ENCODE measurements around the gene IL13RA1. TPM values are rescaled to one million over a fixed set of nuclear protein-coding genes. Genes with fewer than 3 reads are reported as not detected.

IL13RA1 gene
- total and polyA plus RNA-seq, 2 experiments from 2014 or later = 2.7 to 6.6 TPM

GRCh38 chrX:118723376-118723775, 4.0 kb upstream of the IL13RA1 start:
- H3K4me1 ChIP-seq (ENCODE audit: insufficient read depth) = peaks cover 8% of the 10 kb centered on the region; the same call in 1 of the 2 replicates
- peaks cover 3% of the 10 kb centered on the region; the same call in 2 of the 3 replicates for H3K9me3 Mint-ChIP-seq

GRCh38 chrX:118724365-118724764, 3.0 kb upstream of the IL13RA1 start:
- no peaks in the 10 kb centered on the region for H3F3A ChIP-seq (replicated peaks; ENCODE audit: low read depth)
- no peak for ATAC-seq
- H3K79me2 ChIP-seq (replicated peaks; ENCODE audit: insufficient read depth) = no peaks in the 10 kb centered on the region
- peaks cover 9% of the 10 kb centered on the region; the same call in 1 of the 2 replicates for H3K4me1 ChIP-seq (ENCODE audit: insufficient read depth)
- Mint-ChIP-seq H3K27me3 (ENCODE audit: insufficient read depth, low read depth, poor library complexity) (peaks cover 21% of the 10 kb centered on the region), H3K4me1 (peaks cover 38% of the 10 kb centered on the region), H3K27ac (no peak overlapping the region), H3K9me3 (peaks cover 3% of the 10 kb centered on the region; the same call in 2 of the 3 replicates), H3K4me3 (no peak overlapping the region), H3K36me3 (ENCODE audit: low read depth) (peaks cover 4% of the 10 kb centered on the region)
- DNase-seq (ENCODE audit: low spot score) = no peak
- no peak overlapping the region for H3K27ac ChIP-seq (ENCODE audit: low read depth)
- H3K4me3 ChIP-seq = no peak overlapping the region
- no peak overlapping the region for H3K4me2 ChIP-seq
- peaks cover 16% of the 10 kb centered on the region for H3K27me3 ChIP-seq (ENCODE audit: insufficient read depth)
- H2AFZ ChIP-seq = no peak overlapping the region
- no peaks in the 10 kb centered on the region for H3K36me3 ChIP-seq (ENCODE audit: insufficient read depth)
- TF ChIP-seq JUNB (IDR thresholded peaks at IDR 0.05; ENCODE audit: unreplicated experiment) (no peak), EZH2phosphoT487 (IDR thresholded peaks at IDR 0.05; ENCODE audit: unreplicated experiment) (no peak), POLR2AphosphoS5 (IDR thresholded peaks at IDR 0.05; ENCODE audit: low read depth) (no peak), NANOG (IDR thresholded peaks at IDR 0.05; ENCODE audit: borderline replicate concordance) (no peak)
- no peaks in the 10 kb centered on the region for H3K9me2 ChIP-seq (ENCODE audit: insufficient read depth)
- H4K20me1 ChIP-seq (replicated peaks; ENCODE audit: insufficient read depth) = no peaks in the 10 kb centered on the region

More at GRCh38 chrX:118723376-118723775, 4.0 kb upstream of the IL13RA1 start:
- peaks cover 6% of the 10 kb centered on the region for H3K27me3 ChIP-seq (ENCODE audit: insufficient read depth)
- H3K27ac ChIP-seq (ENCODE audit: low read depth) = no peak overlapping the region
- H3F3A ChIP-seq (replicated peaks; ENCODE audit: low read depth) = no peaks in the 10 kb centered on the region
- DNase-seq (ENCODE audit: low spot score) = no peak
- no peaks in the 10 kb centered on the region for H3K9me2 ChIP-seq (ENCODE audit: insufficient read depth)
- H3K4me2 ChIP-seq = no peak overlapping the region
- no peaks in the 10 kb centered on the region for H4K20me1 ChIP-seq (replicated peaks; ENCODE audit: insufficient read depth)
- TF ChIP-seq STAT1 (IDR thresholded peaks at IDR 0.05; ENCODE audit: unreplicated experiment) (no peak), NANOG (IDR thresholded peaks at IDR 0.05; ENCODE audit: borderline replicate concordance) (no peak), POLR2AphosphoS5 (IDR thresholded peaks at IDR 0.05; ENCODE audit: low read depth) (no peak), JUNB (IDR thresholded peaks at IDR 0.05; ENCODE audit: unreplicated experiment) (no peak)
- H3K79me2 ChIP-seq (replicated peaks; ENCODE audit: insufficient read depth) = no peaks in the 10 kb centered on the region
- no peak for ATAC-seq
- no peaks in the 10 kb centered on the region for H3K36me3 ChIP-seq (ENCODE audit: insufficient read depth)
- Mint-ChIP-seq H3K4me3 (no peak overlapping the region), H3K27me3 (ENCODE audit: insufficient read depth, low read depth, poor library complexity) (peaks cover 12% of the 10 kb centered on the region), H3K4me1 (peaks cover 33% of the 10 kb centered on the region), H3K36me3 (ENCODE audit: low read depth) (peaks cover 4% of the 10 kb centered on the region), H3K27ac (no peak overlapping the region)
- H2AFZ ChIP-seq = no peak overlapping the region
- H3K4me3 ChIP-seq = no peak overlapping the region

GRCh38 chrX:118724775-118725174, 2.6 kb upstream of the IL13RA1 start:
- Mint-ChIP-seq H3K4me1 (peaks cover 41% of the 10 kb centered on the region), H3K27ac (no peak overlapping the region), H3K9me3 (peaks cover 3% of the 10 kb centered on the region; the same call in 2 of the 3 replicates), H3K27me3 (ENCODE audit: insufficient read depth, low read depth, poor library complexity) (peaks cover 21% of the 10 kb centered on the region), H3K36me3 (ENCODE audit: low read depth) (peaks cover 4% of the 10 kb centered on the region), H3K4me3 (no peak overlapping the region)
- no peak overlapping the region for H3K27ac ChIP-seq (ENCODE audit: low read depth)
- peaks cover 20% of the 10 kb centered on the region for H3K27me3 ChIP-seq (ENCODE audit: insufficient read depth)
- no peak for DNase-seq (ENCODE audit: low spot score)
- no peaks in the 10 kb centered on the region for H3F3A ChIP-seq (replicated peaks; ENCODE audit: low read depth)
- no peak overlapping the region for H2AFZ ChIP-seq
- no peak overlapping the region for H3K4me3 ChIP-seq
- H3K4me1 ChIP-seq (ENCODE audit: insufficient read depth) = peaks cover 13% of the 10 kb centered on the region; the same call in 1 of the 2 replicates
- no peak for ATAC-seq
- no peaks in the 10 kb centered on the region for H3K9me2 ChIP-seq (ENCODE audit: insufficient read depth)
- H3K79me2 ChIP-seq (replicated peaks; ENCODE audit: insufficient read depth) = no peaks in the 10 kb centered on the region
- H3K36me3 ChIP-seq (ENCODE audit: insufficient read depth) = no peaks in the 10 kb centered on the region
- H3K4me2 ChIP-seq = no peak overlapping the region
- H4K20me1 ChIP-seq (replicated peaks; ENCODE audit: insufficient read depth) = no peaks in the 10 kb centered on the region
- TF ChIP-seq STAT1 (IDR thresholded peaks at IDR 0.05; ENCODE audit: unreplicated experiment) = no peak
- TF ChIP-seq, protein P1, sequence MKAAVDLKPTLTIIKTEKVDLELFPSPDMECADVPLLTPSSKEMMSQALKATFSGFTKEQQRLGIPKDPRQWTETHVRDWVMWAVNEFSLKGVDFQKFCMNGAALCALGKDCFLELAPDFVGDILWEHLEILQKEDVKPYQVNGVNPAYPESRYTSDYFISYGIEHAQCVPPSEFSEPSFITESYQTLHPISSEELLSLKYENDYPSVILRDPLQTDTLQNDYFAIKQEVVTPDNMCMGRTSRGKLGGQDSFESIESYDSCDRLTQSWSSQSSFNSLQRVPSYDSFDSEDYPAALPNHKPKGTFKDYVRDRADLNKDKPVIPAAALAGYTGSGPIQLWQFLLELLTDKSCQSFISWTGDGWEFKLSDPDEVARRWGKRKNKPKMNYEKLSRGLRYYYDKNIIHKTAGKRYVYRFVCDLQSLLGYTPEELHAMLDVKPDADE (IDR thresholded peaks at IDR 0.05) = no peak
- no peak for TF ChIP-seq NANOG (IDR thresholded peaks at IDR 0.05; ENCODE audit: borderline replicate concordance)
- no peak for TF ChIP-seq POLR2AphosphoS5 (IDR thresholded peaks at IDR 0.05; ENCODE audit: low read depth)
- TF ChIP-seq, protein P2, sequence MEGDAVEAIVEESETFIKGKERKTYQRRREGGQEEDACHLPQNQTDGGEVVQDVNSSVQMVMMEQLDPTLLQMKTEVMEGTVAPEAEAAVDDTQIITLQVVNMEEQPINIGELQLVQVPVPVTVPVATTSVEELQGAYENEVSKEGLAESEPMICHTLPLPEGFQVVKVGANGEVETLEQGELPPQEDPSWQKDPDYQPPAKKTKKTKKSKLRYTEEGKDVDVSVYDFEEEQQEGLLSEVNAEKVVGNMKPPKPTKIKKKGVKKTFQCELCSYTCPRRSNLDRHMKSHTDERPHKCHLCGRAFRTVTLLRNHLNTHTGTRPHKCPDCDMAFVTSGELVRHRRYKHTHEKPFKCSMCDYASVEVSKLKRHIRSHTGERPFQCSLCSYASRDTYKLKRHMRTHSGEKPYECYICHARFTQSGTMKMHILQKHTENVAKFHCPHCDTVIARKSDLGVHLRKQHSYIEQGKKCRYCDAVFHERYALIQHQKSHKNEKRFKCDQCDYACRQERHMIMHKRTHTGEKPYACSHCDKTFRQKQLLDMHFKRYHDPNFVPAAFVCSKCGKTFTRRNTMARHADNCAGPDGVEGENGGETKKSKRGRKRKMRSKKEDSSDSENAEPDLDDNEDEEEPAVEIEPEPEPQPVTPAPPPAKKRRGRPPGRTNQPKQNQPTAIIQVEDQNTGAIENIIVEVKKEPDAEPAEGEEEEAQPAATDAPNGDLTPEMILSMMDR (conservative IDR thresholded peaks at IDR 0.05; ENCODE audit: low read depth in 2 of 2) = no peak
- TF ChIP-seq EZH2phosphoT487 (IDR thresholded peaks at IDR 0.05; ENCODE audit: unreplicated experiment) = no peak
- no peak for TF ChIP-seq ZNF331 (CRISPR knock-in tag; IDR thresholded peaks at IDR 0.05; ENCODE audit: low read depth)

Measured in GM23338 (cell line).